KMS-11 (cell line): ENCODE measurements around the gene UBL4B.

ENCODE experiments used
- H2AFZ ChIP-seq: fragments of 200-600 bp; sonication (generic); 2 replicates; pipeline ENCODE4 v1.6.1; 2016; ENCODE audit warnings: antibody characterized with exemption, mixed run types, low read depth
- H3K27ac ChIP-seq: fragments of 200-600 bp; sonication (generic); 2 replicates; pipeline ENCODE4 v1.6.1; 2016; ENCODE audit warnings: mild to moderate bottlenecking, mixed run types
- H3K27me3 ChIP-seq: fragments of 200-600 bp; sonication (generic); 2 replicates; pipeline ENCODE4 v1.6.1; 2017; ENCODE audit warnings: mild to moderate bottlenecking, low read depth, mixed run types, moderate library complexity; ENCODE audit not compliant: insufficient read depth
- H3K36me3 ChIP-seq: fragments of 200-600 bp; sonication (generic); 2 replicates; pipeline ENCODE4 v1.6.1; 2017; ENCODE audit warnings: mild to moderate bottlenecking, mixed run types; ENCODE audit not compliant: insufficient read depth
- H3K4me1 ChIP-seq: fragments of 200-600 bp; sonication (generic); 2 replicates; pipeline ENCODE4 v1.6.1; 2016; ENCODE audit warnings: mild to moderate bottlenecking, low read depth, mixed run types; ENCODE audit not compliant: poor library complexity, severe bottlenecking
- H3K4me2 ChIP-seq: fragments of 200-600 bp; sonication (generic); 2 replicates; pipeline ENCODE4 v1.7.0; 2016; ENCODE audit warnings: mild to moderate bottlenecking, mixed run types
- H3K4me3 ChIP-seq: fragments of 200-600 bp; sonication (generic); IDR thresholded peaks from 2 replicates; pipeline ENCODE4 v1.6.1; 2017; ENCODE audit warnings: low read depth, low read length, mixed read lengths; ENCODE audit not compliant: insufficient read depth
- H3K79me2 ChIP-seq: fragments of 200-600 bp; sonication (generic); 2 replicates; pipeline ENCODE4 v1.6.1; 2016; ENCODE audit warnings: low read depth, mixed run types; ENCODE audit not compliant: insufficient read depth
- H3K9ac ChIP-seq: fragments of 200-600 bp; sonication (generic); 2 replicates; pipeline ENCODE4 v1.6.1; 2016; ENCODE audit warnings: mild to moderate bottlenecking, mixed run types
- H4K20me1 ChIP-seq: fragments of 200-600 bp; sonication (generic); 2 replicates; pipeline ENCODE4 v1.6.1; 2016; ENCODE audit warnings: mild to moderate bottlenecking, mixed run types; ENCODE audit not compliant: insufficient read depth
- CTCF ChIP-seq: fragments of 200-600 bp; sonication (generic); conservative IDR thresholded peaks from 2 replicates; pipeline ENCODE4 v1.6.1; 2017; ENCODE audit warnings: low read depth, mild to moderate bottlenecking, antibody characterized with exemption, low read length, moderate library complexity, mixed read lengths

Gene UBL4B

GRCh38 chr1:110065841-110066240 lies 46.4 kb upstream of the UBL4B start:
- no peaks in the 10 kb centered on the region for H3K27me3 ChIP-seq
- H2AFZ ChIP-seq = no peak overlapping the region
- H3K36me3 ChIP-seq = no peaks in the 10 kb centered on the region
- no peak overlapping the region for H3K4me3 ChIP-seq
- no peak overlapping the region for H3K27ac ChIP-seq
- H3K4me1 ChIP-seq = no peaks in the 10 kb centered on the region
- no peak overlapping the region for H3K9ac ChIP-seq
- no peak overlapping the region for H3K4me2 ChIP-seq
- no peaks in the 10 kb centered on the region for H4K20me1 ChIP-seq
- TF ChIP-seq CTCF = no peak
- no peaks in the 10 kb centered on the region for H3K79me2 ChIP-seq

- no peaks in the 10 kb centered on the region for H4K20me1 ChIP-seq
- H3K27ac ChIP-seq = no peak overlapping the region
- no peaks in the 10 kb centered on the region for H3K79me2 ChIP-seq
- no peak overlapping the region for H3K9ac ChIP-seq
- no peak overlapping the region for H2AFZ ChIP-seq
- TF ChIP-seq CTCF = no peak
- no peak overlapping the region for H3K4me3 ChIP-seq
- H3K4me1 ChIP-seq = no peaks in the 10 kb centered on the region
- no peaks in the 10 kb centered on the region for H3K36me3 ChIP-seq
- no peaks in the 10 kb centered on the region for H3K27me3 ChIP-seq
- H3K4me2 ChIP-seq = no peak overlapping the region
Observed at GRCh38 chr1:110067479-110067892, 44.8 kb upstream of the UBL4B start.

GRCh38 chr1:110067893-110068645 lies 44.2 kb upstream of the UBL4B start:
- H3K27me3 ChIP-seq = no peaks in the 10 kb centered on the region

GRCh38 chr1:110068646-110069403 lies 43.4 kb upstream of the UBL4B start:
- no peaks in the 10 kb centered on the region for H3K27me3 ChIP-seq
- no peaks in the 10 kb centered on the region for H3K4me1 ChIP-seq
- no peaks in the 10 kb centered on the region for H4K20me1 ChIP-seq
- no peak for TF ChIP-seq CTCF
- no peak overlapping the region for H2AFZ ChIP-seq
- no peak overlapping the region for H3K27ac ChIP-seq
- no peak overlapping the region for H3K4me3 ChIP-seq
- no peak overlapping the region for H3K9ac ChIP-seq
- H3K36me3 ChIP-seq = no peaks in the 10 kb centered on the region
- H3K79me2 ChIP-seq = no peaks in the 10 kb centered on the region
- H3K4me2 ChIP-seq = no peak overlapping the region

More at GRCh38 chr1:110067893-110068645, 44.2 kb upstream of the UBL4B start:
- Histone ChIP-seq H3K27ac (no peak overlapping the region), H3K4me3 (no peak overlapping the region), H3K4me2 (no peak overlapping the region), H3K4me1 (no peaks in the 10 kb centered on the region), H3K36me3 (no peaks in the 10 kb centered on the region), H4K20me1 (no peaks in the 10 kb centered on the region), H3K9ac (no peak overlapping the region), H3K79me2 (no peaks in the 10 kb centered on the region), H2AFZ (no peak overlapping the region)
- TF ChIP-seq CTCF = no peak
